ENCODE data around the gene SART1.

DNA sequence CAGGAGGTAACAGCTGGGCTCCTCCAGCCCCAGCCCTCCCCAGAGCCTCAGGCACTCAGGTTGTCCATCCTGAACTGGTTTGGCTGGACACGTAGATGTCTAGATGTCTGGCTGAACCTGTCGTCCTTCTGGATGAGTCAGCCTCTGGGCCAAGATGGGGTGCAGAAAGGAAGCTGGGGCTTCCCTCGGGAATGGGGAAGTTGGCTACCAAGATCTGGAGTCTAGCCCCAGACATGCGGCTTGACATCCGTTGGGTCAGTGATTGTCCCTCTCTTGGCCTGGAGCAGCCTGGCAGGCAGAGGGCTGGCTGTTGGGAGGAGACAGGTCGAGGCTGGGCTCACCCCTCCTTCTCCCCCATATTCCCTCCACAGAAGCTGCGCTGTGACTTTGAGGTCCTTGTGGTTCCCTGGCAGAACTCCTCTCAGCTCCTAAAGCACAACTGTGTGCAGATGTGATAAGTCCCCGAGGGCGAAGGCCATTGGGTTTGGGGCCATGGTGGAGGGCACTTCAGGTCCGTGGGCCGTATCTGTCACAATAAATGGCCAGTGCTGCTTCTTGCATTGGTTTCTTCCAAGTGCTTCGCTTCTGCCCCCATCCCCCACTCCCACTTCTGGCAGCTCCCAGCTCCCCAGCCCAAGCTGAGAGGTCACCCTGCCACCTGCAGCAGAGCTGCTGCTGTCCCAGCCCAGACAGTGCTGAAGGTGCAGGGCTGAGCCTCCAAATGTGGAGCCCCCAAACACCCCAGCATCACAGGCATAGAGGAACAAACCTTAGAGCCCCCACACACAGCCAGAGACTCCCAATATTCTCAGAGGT lies 51.6 kb downstream of the SART1 start:
- TF ChIP-seq, protein P1, sequence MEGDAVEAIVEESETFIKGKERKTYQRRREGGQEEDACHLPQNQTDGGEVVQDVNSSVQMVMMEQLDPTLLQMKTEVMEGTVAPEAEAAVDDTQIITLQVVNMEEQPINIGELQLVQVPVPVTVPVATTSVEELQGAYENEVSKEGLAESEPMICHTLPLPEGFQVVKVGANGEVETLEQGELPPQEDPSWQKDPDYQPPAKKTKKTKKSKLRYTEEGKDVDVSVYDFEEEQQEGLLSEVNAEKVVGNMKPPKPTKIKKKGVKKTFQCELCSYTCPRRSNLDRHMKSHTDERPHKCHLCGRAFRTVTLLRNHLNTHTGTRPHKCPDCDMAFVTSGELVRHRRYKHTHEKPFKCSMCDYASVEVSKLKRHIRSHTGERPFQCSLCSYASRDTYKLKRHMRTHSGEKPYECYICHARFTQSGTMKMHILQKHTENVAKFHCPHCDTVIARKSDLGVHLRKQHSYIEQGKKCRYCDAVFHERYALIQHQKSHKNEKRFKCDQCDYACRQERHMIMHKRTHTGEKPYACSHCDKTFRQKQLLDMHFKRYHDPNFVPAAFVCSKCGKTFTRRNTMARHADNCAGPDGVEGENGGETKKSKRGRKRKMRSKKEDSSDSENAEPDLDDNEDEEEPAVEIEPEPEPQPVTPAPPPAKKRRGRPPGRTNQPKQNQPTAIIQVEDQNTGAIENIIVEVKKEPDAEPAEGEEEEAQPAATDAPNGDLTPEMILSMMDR (IDR thresholded peaks at IDR 0.05): no peak
- no peak for TF ChIP-seq POLR2A (IDR thresholded peaks at IDR 0.05)
